Islet precursor cell (in vitro differentiated cells): ENCODE data around the gene GGACT.

ENCODE experiments used
- DNase-seq: peaks from one replicate; pipeline ENCODE4 v3.0.0-alpha.2; 2018

GGACT gene

DNA sequence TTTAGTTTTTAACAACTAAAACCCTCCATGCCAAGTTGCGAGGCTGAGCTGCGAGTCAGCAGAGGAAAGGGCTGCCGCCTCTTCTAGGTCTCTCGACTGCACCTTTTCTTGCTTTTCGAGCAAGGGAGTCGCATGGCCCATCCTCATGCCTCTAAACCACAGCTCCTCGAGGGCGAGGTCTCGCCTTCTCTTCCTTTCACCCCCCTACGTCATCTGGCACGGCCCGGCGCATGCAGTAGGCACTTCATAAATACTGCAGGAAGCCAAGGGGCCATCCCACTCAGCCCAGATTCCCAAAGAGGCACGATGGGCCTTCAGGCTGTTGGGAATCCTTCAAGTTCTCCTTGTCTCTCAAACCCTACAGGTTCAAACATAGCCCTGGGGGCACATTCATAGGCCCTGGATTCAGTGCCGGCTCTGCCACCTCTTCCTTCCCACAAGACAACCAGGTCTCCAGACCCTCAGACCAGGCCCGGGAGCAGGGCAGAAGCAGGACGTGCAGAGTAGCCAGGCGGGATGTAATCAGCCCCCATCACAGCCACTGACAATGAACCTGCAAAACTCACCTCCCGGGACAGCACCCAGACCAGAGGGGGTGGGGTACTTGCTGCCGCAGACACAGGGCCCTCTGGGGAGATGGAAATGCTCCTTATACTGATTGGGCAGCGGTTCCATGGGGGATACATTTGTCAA lies 41.7 kb downstream of the GGACT start:
- peak; percentile 83 for DNase-seq

GRCh38 chr13:100545684-100546061 lies 42.9 kb downstream of the GGACT start:
- DNase-seq = peak; percentile 38

DNA sequence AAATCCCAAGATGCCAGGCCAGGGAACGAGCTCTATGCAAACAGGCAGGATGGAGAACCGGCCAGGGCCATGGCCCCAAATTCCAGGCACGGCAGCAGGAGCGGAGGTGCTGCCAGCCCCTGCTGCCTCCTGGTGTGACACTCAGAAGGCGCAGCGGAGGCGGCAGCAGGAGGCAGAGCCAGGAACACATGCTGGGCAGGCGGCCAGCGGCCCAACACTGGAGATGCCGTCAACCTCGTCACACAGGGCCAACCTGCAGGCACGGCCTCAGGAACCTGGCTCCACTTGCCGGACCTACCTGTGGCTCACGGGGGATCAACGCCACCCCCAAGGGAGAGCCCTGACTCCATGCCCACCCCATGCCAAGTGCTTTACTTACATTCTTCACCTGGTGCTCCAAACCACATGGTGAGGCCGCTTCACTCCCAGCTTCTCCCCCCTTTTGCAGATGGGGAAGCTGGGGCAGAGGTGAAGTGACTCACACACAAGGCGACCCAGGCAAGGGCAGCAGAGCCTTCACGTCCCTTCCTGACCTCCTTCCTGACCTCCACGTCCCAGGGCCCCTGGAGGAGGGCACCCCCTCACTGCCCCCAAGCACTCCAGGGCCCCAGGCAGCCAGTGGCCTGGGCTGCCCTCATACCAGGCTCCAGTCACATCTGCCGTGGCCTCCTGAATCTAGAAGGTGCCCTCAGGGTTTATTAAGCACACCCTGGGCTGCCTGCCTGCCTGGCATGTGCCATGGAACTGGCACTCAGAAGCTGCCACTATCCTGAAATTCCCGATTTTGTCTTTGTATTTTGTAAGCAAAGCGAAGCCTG lies 43.5 kb downstream of the GGACT start:
- DNase-seq = peak; percentile 42

DNA sequence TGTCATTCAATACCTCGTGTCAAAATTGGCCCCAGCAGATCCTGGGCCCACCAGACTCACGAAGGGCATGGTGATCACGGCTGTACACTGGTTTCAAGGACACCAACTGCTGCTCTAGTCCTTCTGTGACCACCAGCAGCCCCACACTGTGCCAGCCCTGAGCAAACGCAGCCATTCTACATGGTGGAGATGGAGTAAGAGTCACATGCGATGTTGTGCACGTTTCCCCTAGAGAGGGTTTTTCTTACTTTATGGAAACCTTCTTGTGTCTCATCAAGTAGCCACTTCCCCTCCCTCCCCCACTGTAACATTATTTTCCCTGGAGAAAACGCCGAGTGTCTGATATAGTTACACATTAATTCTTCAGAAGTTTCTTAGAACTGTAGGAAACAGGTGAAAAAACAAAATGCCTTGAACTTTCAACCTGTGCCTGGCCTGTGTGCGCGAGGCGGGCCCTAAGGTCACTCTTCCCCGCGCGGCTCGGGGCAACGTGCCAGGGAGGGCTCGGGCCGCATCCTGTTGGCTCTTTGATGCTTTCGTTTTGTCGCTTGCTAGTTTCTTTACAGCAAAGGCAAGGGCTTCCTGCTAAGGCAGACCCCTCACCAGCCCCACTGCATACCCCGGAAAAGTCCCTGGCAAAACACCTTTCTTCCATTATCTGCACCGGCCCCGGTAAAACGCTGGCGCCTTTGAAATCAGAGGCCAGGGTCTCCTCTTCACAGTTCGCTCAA lies 44.6 kb downstream of the GGACT start:
- peak; percentile 33 for DNase-seq

DNA sequence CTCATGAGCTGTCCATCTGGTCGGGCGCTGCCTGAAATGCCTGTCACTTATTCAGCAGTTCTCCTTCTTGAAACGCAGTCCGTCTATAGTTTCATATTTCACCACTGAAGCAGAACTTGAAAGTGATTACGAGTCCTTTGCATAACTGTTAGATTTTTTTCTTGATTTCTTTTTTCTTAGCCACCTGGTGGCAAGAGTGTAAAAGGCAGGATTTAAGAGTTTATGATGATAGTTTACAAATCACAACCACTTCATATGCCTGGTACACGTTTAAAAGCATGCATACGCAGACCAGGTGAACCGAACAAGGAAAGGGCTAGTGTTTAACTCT lies 45.8 kb downstream of the GGACT start:
- DNase-seq = no peak

GRCh38 chr13:100541897-100542825 lies 46.4 kb downstream of the GGACT start:
- DNase-seq = no peak

- DNase-seq = no peak
Measured at GRCh38 chr13:100540621-100541020, 48.0 kb downstream of the GGACT start.

DNA sequence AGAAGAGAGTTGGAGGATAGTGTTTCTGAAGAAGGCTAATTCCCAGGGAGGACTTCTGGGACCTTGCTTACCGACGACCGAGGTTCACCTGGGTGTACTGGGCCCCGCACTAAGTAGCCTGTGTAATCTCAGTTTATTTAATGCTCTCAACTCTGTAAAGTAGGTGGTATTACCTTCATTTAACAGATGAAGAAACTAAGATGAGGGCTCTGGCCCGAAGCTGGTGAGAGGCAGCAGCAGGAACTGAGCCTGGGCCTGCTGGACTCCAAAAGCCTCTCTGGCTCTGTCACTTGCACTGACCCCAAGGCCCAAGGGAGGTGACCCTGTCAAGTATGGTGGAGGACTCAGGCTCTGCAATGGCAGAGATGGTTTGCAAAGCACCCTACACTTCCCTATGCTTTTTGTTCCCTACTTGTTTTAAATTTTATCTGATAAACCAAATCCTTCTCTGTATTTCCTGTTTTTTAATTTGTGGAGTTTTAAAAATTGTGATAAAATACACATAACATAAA lies 50.6 kb downstream of the GGACT start:
- no peak for DNase-seq

DNA sequence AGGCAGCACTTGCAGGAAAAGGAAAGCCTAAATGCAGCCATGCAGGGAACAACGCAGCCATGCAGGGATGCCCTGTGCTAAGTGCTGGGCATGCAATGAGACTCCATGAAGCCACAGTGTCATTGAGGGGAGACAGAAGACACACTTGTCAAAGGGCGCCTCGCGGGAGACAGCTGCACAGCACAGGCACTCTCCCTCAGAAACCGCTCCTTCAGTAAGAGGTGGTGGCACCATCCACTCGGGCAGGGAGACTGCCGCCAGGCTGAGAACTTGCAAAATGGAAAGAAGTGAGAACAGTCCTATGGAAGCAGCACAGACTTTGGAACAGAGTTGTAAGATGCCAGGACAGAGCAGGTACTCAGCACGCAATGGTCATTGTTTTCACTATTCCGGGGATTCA lies 51.1 kb downstream of the GGACT start:
- no peak for DNase-seq

DNA sequence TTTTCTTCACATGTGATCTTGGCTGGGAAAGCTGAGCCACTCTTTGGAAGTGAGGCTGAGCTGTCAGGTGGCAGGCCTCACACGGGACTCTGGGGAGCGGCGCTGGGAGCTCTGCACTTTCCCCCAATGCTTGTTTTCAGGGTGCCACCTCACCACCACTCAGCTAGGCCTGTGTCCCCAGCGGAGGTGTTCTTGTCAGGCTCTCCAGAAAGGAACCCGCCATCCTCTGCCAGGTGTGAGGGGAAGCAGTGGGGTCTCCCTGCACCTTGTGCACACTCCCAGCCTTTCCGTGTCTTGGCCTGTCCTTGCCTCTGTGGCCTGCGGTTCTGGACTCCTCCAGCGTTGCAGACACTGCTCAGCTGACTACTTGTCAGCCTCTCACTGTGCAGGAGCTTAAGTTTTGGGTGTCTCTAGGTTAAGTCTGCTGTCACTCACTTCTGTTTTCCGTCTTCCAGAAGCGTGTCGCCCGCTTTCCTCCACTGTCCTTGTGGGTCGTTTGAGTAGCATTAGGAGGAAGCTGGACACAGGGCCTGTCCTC lies 51.9 kb downstream of the GGACT start:
- DNase-seq = no peak

GRCh38 chr13:100535426-100536135 lies 53.0 kb downstream of the GGACT start:
- no peak for DNase-seq

DNA sequence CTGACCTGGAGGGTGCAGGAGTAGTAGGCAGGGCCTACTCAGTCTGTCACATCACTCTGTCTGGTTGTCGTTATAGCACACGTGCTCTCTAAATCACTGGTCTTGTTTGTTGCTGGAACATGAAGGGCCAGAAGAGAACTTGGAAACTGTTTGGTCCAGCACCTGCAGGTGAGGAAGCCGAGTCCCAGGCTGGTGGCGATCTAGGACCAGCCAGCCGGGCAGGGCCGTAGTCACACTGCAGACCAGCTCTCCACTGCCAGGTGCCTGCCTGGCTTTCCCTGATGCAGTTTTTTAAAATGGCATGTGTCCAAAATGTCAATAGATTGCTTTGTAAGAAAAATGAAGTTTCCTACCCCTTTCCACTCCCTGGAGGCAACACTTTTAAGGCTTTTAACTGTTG lies 53.7 kb downstream of the GGACT start:
- DNase-seq = no peak

DNA sequence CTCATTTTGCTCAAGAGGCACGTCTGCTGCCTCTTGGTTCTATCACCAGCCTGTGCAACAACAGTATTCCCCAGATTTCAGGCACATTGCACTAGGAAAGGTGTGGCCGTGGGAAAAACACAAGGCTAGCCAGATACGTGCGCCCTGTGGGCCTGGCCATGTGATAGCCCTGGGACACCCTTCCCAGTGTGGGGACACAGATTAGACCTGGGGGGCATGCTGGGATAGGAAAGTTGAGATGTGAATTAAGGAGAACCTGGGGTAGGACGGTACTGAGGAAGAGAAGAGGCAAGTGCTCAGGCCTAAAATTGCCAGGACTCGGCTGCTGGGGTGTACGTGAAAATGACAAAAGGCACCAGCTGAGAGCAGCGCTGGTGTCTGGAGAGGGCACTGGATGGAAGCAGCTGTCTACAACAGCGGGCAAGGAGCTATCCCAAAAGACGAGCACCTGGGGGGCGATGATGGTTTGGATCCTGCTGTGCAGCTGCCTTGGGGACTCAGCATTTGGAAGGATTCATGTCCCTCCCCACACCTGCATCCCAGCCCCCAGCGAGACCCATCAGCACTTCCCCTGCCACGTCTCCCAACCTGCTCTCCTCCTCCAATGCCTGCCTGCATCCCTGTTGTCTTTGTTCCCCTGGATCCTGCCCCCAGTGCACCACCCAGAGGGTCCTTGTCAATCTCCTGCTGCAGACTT lies 54.3 kb downstream of the GGACT start:
- DNase-seq = no peak

DNA sequence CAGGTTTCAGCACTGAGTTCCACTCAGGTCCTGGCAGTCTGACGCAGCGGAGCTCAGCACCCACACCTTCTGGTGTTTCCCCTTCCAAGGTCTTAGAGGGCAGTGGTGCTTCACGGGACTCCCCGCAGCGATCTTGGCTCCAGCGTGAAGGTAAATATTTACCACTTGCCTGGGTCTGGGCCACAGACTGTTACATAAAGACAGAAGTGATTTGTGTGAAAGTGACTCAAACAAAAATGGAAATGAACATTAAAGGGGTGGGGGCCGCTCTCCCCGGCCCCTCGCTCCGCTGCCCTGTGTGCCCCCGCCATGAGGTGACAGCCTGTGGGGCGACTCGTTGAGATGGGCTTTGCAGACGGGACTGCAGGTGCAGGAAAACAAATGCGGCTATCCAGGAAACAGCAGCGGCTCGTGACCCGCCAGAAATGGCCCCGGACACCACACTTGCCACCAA lies 55.0 kb downstream of the GGACT start:
- DNase-seq = no peak

DNA sequence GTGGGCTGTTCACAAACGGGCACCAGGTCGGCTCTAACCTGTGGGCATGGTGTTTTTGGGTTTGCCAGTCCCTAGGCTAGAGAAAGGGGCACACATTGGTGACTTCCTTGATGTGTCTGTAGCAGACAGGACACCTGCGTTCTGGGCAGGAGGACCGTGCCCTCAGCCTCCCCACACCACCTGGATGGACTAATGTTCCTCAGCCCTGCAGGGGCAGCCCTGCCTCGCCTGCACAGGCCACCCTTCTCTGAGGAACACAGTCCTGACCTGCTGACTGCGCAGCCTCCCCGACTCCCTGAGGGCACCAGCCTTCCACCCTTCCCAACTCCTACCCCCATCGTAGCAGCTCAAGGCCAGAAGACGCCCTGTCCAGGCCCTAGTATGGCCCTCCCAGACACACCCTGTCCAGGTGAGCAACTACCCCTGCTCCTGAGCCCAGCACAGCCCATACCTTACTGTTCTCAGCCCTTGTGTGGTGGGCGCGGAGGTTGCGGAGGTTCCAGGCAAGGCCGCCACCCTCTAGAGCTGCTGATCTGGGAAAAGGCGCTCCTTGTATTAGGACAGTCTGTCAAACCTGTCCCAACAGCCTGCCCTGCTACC lies 55.7 kb downstream of the GGACT start:
- no peak for DNase-seq

- no peak for DNase-seq
Measured at GRCh38 chr13:100532090-100532766, 56.4 kb downstream of the GGACT start.

GRCh38 chr13:100530671-100531213 lies 57.8 kb downstream of the GGACT start:
- no peak for DNase-seq

- DNase-seq = no peak
Measured at GRCh38 chr13:100529666-100530377, 58.8 kb downstream of the GGACT start.

- DNase-seq = no peak
Measured at GRCh38 chr13:100528820-100529219, 59.8 kb downstream of the GGACT start.
